ENCODE results near the gene ADAM22. TPM values are rescaled to one million over a fixed set of nuclear protein-coding genes. Genes with fewer than 3 reads are reported as not detected.

The ADAM22 gene
- total RNA-seq, 1 donor from 2014 or later, result under 0.01 TPM

DNA sequence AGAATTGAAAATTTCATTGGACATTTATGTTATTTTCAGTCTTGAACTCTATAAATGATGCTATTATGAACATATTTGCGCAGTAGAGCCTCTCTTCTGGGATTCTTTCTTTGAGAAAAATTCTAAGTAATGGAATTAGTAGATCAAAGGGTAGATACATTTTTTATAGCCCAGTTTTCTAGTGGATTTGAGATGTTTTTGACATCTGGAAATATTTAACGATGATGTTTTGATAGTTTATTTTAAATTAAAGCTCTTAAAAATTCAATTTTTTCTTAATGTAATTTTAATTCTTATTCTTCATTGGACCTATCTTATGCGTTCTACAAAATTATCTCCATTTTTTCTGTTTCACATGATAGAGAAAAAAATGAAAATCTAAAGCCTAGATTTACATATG lies 103.0 kb downstream of the ADAM22 start:
- no peak for FAIRE-seq
- TF ChIP-seq, protein P1, sequence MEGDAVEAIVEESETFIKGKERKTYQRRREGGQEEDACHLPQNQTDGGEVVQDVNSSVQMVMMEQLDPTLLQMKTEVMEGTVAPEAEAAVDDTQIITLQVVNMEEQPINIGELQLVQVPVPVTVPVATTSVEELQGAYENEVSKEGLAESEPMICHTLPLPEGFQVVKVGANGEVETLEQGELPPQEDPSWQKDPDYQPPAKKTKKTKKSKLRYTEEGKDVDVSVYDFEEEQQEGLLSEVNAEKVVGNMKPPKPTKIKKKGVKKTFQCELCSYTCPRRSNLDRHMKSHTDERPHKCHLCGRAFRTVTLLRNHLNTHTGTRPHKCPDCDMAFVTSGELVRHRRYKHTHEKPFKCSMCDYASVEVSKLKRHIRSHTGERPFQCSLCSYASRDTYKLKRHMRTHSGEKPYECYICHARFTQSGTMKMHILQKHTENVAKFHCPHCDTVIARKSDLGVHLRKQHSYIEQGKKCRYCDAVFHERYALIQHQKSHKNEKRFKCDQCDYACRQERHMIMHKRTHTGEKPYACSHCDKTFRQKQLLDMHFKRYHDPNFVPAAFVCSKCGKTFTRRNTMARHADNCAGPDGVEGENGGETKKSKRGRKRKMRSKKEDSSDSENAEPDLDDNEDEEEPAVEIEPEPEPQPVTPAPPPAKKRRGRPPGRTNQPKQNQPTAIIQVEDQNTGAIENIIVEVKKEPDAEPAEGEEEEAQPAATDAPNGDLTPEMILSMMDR (IDR thresholded peaks at IDR 0.05; ENCODE audit: insufficient read depth, low read length, severe bottlenecking), result no peak
- Histone ChIP-seq H3K4me3 (ENCODE audit: low read depth, low read length) (no peak overlapping the region), H3K27me3 (ENCODE audit: control insufficient read depth, insufficient read depth, low read length) (no peaks in the 10 kb centered on the region), H3K36me3 (ENCODE audit: control insufficient read depth, insufficient read depth, low read length) (no peaks in the 10 kb centered on the region)
- no peak for DNase-seq (ENCODE audit: low read depth)

GRCh38 chr7:88040694-88041093 lies 106.6 kb downstream of the ADAM22 start:
- no peaks in the 10 kb centered on the region for H3K27me3 ChIP-seq (ENCODE audit: control insufficient read depth, insufficient read depth, low read length)
- DNase-seq (ENCODE audit: low read depth), result no peak
- no peak for FAIRE-seq
- TF ChIP-seq, protein P1 (IDR thresholded peaks at IDR 0.05; ENCODE audit: insufficient read depth, low read length, severe bottlenecking), result no peak
- H3K4me3 ChIP-seq (ENCODE audit: low read depth, low read length), result no peak overlapping the region
- H3K36me3 ChIP-seq (ENCODE audit: control insufficient read depth, insufficient read depth, low read length), result no peaks in the 10 kb centered on the region

DNA sequence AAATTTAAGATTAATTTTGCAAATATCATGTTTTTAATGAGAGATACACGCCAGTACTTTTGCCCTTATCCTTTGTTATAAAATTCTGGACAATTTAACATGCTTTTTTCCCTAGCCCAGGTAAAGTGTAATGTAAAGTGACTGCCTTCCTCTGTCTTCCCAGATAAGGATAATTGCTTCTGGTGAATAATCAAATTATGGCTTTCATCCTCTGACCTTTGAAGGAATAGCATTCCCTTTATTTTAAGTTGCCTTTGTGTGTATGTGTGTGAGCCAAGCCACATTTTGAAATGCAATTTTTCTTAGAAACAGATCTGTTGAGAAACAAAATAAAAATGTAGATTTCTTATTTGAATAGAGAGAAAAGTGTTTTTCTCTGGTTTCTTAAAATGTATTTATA lies 107.5 kb downstream of the ADAM22 start:
- FAIRE-seq, result no peak
- H3K27me3 ChIP-seq (ENCODE audit: control insufficient read depth, insufficient read depth, low read length), result no peaks in the 10 kb centered on the region
- DNase-seq (ENCODE audit: low read depth), result no peak
- no peaks in the 10 kb centered on the region for H3K36me3 ChIP-seq (ENCODE audit: control insufficient read depth, insufficient read depth, low read length)
- H3K4me3 ChIP-seq (ENCODE audit: low read depth, low read length), result no peak overlapping the region
- TF ChIP-seq, protein P1 (IDR thresholded peaks at IDR 0.05; ENCODE audit: insufficient read depth, low read length, severe bottlenecking), result no peak

GRCh38 chr7:88042157-88042556 lies 108.1 kb downstream of the ADAM22 start:
- TF ChIP-seq, protein P1 (IDR thresholded peaks at IDR 0.05; ENCODE audit: insufficient read depth, low read length, severe bottlenecking), result no peak
- FAIRE-seq (no peak), DNase-seq (ENCODE audit: low read depth) (no peak)
- Histone ChIP-seq H3K36me3 (ENCODE audit: control insufficient read depth, insufficient read depth, low read length) (no peaks in the 10 kb centered on the region), H3K27me3 (ENCODE audit: control insufficient read depth, insufficient read depth, low read length) (no peaks in the 10 kb centered on the region), H3K4me3 (ENCODE audit: low read depth, low read length) (no peak overlapping the region)

GRCh38 chr7:88042803-88043202 lies 108.8 kb downstream of the ADAM22 start:
- Histone ChIP-seq H3K4me3 (ENCODE audit: low read depth, low read length) (no peak overlapping the region), H3K36me3 (ENCODE audit: control insufficient read depth, insufficient read depth, low read length) (no peaks in the 10 kb centered on the region), H3K27me3 (ENCODE audit: control insufficient read depth, insufficient read depth, low read length) (no peaks in the 10 kb centered on the region)
- TF ChIP-seq, protein P1 (IDR thresholded peaks at IDR 0.05; ENCODE audit: insufficient read depth, low read length, severe bottlenecking), result no peak
- DNase-seq (ENCODE audit: low read depth) (no peak), FAIRE-seq (no peak)

DNA sequence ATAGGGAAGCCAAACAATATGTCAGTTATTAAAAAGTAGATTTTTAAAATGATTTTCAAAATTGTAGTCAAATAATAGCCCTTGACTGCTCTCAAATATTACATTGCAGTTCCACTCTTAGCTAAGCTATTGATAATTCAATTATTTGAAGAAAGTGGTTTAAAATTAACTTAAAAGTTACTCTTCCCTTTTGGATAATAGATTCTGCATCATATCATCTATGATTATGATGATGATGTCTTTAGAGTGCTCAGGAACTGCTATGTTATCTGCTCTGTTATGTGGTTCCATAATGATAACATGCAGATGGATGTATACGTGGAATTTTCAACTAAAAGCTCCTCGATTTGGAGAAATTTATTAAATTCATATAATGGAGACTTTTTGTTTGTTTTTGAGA lies 110.0 kb downstream of the ADAM22 start:
- no peak for DNase-seq (ENCODE audit: low read depth)
- no peak for FAIRE-seq
- no peaks in the 10 kb centered on the region for H3K27me3 ChIP-seq (ENCODE audit: control insufficient read depth, insufficient read depth, low read length)
- no peaks in the 10 kb centered on the region for H3K36me3 ChIP-seq (ENCODE audit: control insufficient read depth, insufficient read depth, low read length)
- H3K4me3 ChIP-seq (ENCODE audit: low read depth, low read length), result no peak overlapping the region
- TF ChIP-seq, protein P1 (IDR thresholded peaks at IDR 0.05; ENCODE audit: insufficient read depth, low read length, severe bottlenecking), result no peak

Data from bronchial epithelial cell (primary cell).